GM12878 (cell line): ENCODE data around the gene SLC22A23. TPM values are rescaled to one million over a fixed set of nuclear protein-coding genes. Genes with fewer than 3 reads are reported as not detected.
"Not testable (repeated sequence)": the region's sequence is repeated elsewhere in the genome, so short reads cannot be mapped to it uniquely, and the experiment has no call there.

Experiments used
- ATAC-seq: fragments of 200-7000 bp; cut with Tn5 transposase; 3 replicates; pipeline ENCODE4 v1.9.1; 2020; ENCODE audit warnings: mild to moderate bottlenecking, moderate library complexity
- BruUV-seq: library from RNA; stranded (reverse); fragments of 400-500 nt; replicated peaks from 2 replicates; lab custom pipeline; 2021; lab: Mats Ljungman, UMichigan
- CTCF ChIA-PET: fragments of 300-600 bp; sonication (Branson Sonifier 250); formaldehyde crosslinking; extraction: SDS; loops from one replicate; lab custom pipeline; 2021; ENCODE audit warnings: inconsistent platforms; lab: Yijun Ruan, JAX
- POLR2A ChIA-PET: fragments of 350-600 bp; formaldehyde crosslinking; extraction: SDS; loops from one replicate; lab custom pipeline; 2021; ENCODE audit warnings: inconsistent platforms; lab: Charles Lee
- RAD21 ChIA-PET: fragments of 300-600 bp; sonication (Branson Sonifier 250); formaldehyde crosslinking; loops from one replicate; lab custom pipeline; 2023; ENCODE audit warnings: antibody characterized with exemption; ENCODE audit not compliant: unreplicated experiment; lab: Charles Lee
- SMC1A ChIA-PET: fragments of 300-600 bp; sonication (Branson Sonifier 250); formaldehyde crosslinking; loops from one replicate; lab custom pipeline; 2023; ENCODE audit not compliant: unreplicated experiment, uncharacterized antibody; lab: Charles Lee
- DNase-seq: peaks from one replicate; pipeline ENCODE4 v3.0.0-alpha.2; 2011; ENCODE audit warnings: low read depth, low spot score
- FAIRE-seq: peaks from 3 replicates; lab custom pipeline; 2011; peaks lifted over from hg19 to GRCh38; lab: Jason Lieb, UNC
- H2AFZ ChIP-seq: 2 replicates; pipeline ENCODE4 v1.6.0; 2011; ENCODE audit warnings: low read depth, low read length, control low read depth; ENCODE audit not compliant: control insufficient read depth
- H3K27ac ChIP-seq: 2 replicates; pipeline ENCODE4 v1.5.1; 2011; ENCODE audit warnings: control low read depth; ENCODE audit not compliant: control insufficient read depth, insufficient read depth
- H3K27me3 ChIP-seq, 2 experiments: replicated peaks in 1 of 2; 2 replicates each; pipeline versions ENCODE4 v1.6.0 to v1.6.1; 2011; ENCODE audit warnings: low read length in 1 of 2; ENCODE audit not compliant: control insufficient read depth in 2 of 2, insufficient read depth in 2 of 2
- H3K36me3 ChIP-seq, 2 experiments: 2 replicates each; pipeline ENCODE4 v1.5.1; 2011; ENCODE audit warnings: low read length in 1 of 2; ENCODE audit not compliant: control insufficient read depth in 2 of 2, insufficient read depth in 2 of 2
- H3K4me1 ChIP-seq: 2 replicates; pipeline ENCODE4 v1.6.1; 2011; ENCODE audit warnings: mild to moderate bottlenecking, low read length, moderate library complexity, mixed read lengths; ENCODE audit not compliant: control insufficient read depth, insufficient read depth
- H3K4me2 ChIP-seq: 2 replicates; pipeline ENCODE4 v1.6.0; 2011; ENCODE audit warnings: control low read depth; ENCODE audit not compliant: control insufficient read depth, insufficient read depth
- H3K4me3 ChIP-seq: fragments of 200-600 bp; sonication (generic); 2 replicates; pipeline ENCODE4 v1.5.1; 2016
- H3K79me2 ChIP-seq: 2 replicates; pipeline ENCODE4 v1.6.0; 2011; ENCODE audit warnings: low read length; ENCODE audit not compliant: control insufficient read depth, insufficient read depth
- H3K9ac ChIP-seq: 2 replicates; pipeline ENCODE4 v1.8.0; 2011; ENCODE audit warnings: low read length, control low read depth, mixed read lengths; ENCODE audit not compliant: control insufficient read depth, insufficient read depth
- H3K9me3 ChIP-seq: replicated peaks from 3 replicates; pipeline ENCODE4 v1.5.1; 2011; ENCODE audit warnings: mild to moderate bottlenecking, low read length; ENCODE audit not compliant: control insufficient read depth, insufficient read depth
- H4K20me1 ChIP-seq: 2 replicates; pipeline ENCODE4 v1.6.0; 2011; ENCODE audit not compliant: control insufficient read depth, insufficient read depth
- ASH2L ChIP-seq: fragments of 300-600, 200-600 bp; sonication (generic); IDR thresholded peaks from 2 replicates; pipeline ENCODE4 v1.6.1; 2017; ENCODE audit warnings: low read depth, mild to moderate bottlenecking, borderline replicate concordance
- IRF3 ChIP-seq: fragments of 450-650 bp; IDR thresholded peaks from 2 replicates; pipeline ENCODE4 v1.6.1; 2014; ENCODE audit warnings: mild to moderate bottlenecking
- MAX ChIP-seq: IDR thresholded peaks from 2 replicates; pipeline ENCODE4 v1.6.1; 2012; ENCODE audit warnings: low read depth, low read length, improper control_type of control experiment
- MYB ChIP-seq: fragments of 150-350 bp; IDR thresholded peaks from 2 replicates; pipeline ENCODE4 v1.6.1; 2014; ENCODE audit warnings: mild to moderate bottlenecking, low read depth, low read length, borderline replicate concordance
- RAD21 ChIP-seq: IDR thresholded peaks from 2 replicates; pipeline ENCODE4 v1.6.1; 2011; ENCODE audit warnings: mild to moderate bottlenecking, low read depth, low read length, moderate library complexity; ENCODE audit not compliant: insufficient read depth
- SKIL ChIP-seq: fragments of 450-650 bp; IDR thresholded peaks from 2 replicates; pipeline ENCODE4 v1.6.1; 2017; ENCODE audit warnings: mild to moderate bottlenecking, low read depth, inconsistent platforms; ENCODE audit not compliant: poor library complexity, severe bottlenecking
- SMAD1 ChIP-seq: fragments of 450-650 bp; IDR thresholded peaks from 2 replicates; pipeline ENCODE4 v1.6.1; 2018; ENCODE audit warnings: mild to moderate bottlenecking, low read depth; ENCODE audit not compliant: partially characterized antibody
- WRNIP1 ChIP-seq: IDR thresholded peaks from 2 replicates; pipeline ENCODE4 v1.6.1; 2011; ENCODE audit warnings: low read depth, low read length, improper control_type of control experiment, borderline replicate concordance
- ZBED1 ChIP-seq: IDR thresholded peaks from 2 replicates; pipeline ENCODE4 v1.6.1; 2016; ENCODE audit warnings: borderline replicate concordance
- WGBS: methylation state at CpG from one replicate; pipeline ENCODE4 v1.1.6; 2016; ENCODE audit warnings: low lambda C conversion rate; ENCODE audit not compliant: insufficient replicate concordance, insufficient coverage; ENCODE audit errors: missing lambda C conversion rate; 5-methylcytosine and 5-hydroxymethylcytosine counted together
- in situ Hi-C: fragments of 300-500 bp; cut with MboI; formaldehyde crosslinking; loops from 9 replicates; pipeline ENCODE4 v1.14.3; 2018; ENCODE audit warnings: mixed read lengths
- intact Hi-C: fragments of 100-400 bp; cut with micrococcal nuclease; formaldehyde crosslinking; loops from one replicate; pipeline ENCODE4 v1.14.2; 2022; ENCODE audit not compliant: unreplicated experiment
- polyA plus RNA-seq, 11 experiments: library from polyadenylated mRNA; depleted of rRNA in 4 of 11; unstranded in 6 of 11; stranded (reverse) in 5 of 11; fragments of >200 nt; fragmentation: Nextera tagmentation in 4 of 11; fragmentation: Illumina TruSeq in 1 of 11; extraction: Ambion mirVana in 4 of 11; extraction: Trizol in 1 of 11; gene quantifications; 1 replicate in 1 of 11; 2 replicates in 10 of 11; pipeline versions ENCODE4 v1.2.1 to v1.2.3, GENCODE V29; 2011 to 2016; ENCODE audit warnings: inconsistent platforms in 2 of 11, missing spikeins in 2 of 11, low read depth in 1 of 11
- total RNA-seq, 4 experiments: library from RNA; depleted of rRNA in 3 of 4; stranded (reverse); fragments of >200 nt in 3 of 4; fragmentation: Illumina TruSeq in 1 of 4; extraction: Trizol in 1 of 4; gene quantifications; 2 replicates each; pipeline versions ENCODE4 v1.2.1 to v1.2.3, GENCODE V29; 2013 to 2021

The SLC22A23 gene
- total and polyA plus RNA-seq, 10 of the 15 experiments (the other 5 are each of a cell fraction or from before 2014, with no cell fraction given) = 0.20 to 2.4 (median 0.74) TPM

- TF ChIP-seq RAD21 (no peak), SKIL (no peak)
- TF ChIP-seq, all 136 proteins: peak for 0
Measured at GRCh38 chr6:3244003-3244831, 212.6 kb downstream of the SLC22A23 start (continued).

- H3K9me3 ChIP-seq = no peaks in the 10 kb centered on the region
- CTCF ChIA-PET = interaction anchor here (1.0 kb wide), 1 partner anchor 9 kb away, joined by 5 read pairs; no protein-coding TSS in a partner anchor
- FAIRE-seq (no peak), ATAC-seq (no peak), DNase-seq (no peak)
- SMC1A ChIA-PET = no interaction called here
- H3K79me2 ChIP-seq = no peaks in the 10 kb centered on the region
- intact Hi-C loops = no loop called here
- no peak overlapping the region for H3K4me3 ChIP-seq
- peaks cover 0 to 2% of the 10 kb centered on the region in 2 experiments; a peak in 1 of 4 replicates for H3K27me3 ChIP-seq
- TF ChIP-seq SMAD1 = no peak
- TF ChIP-seq WRNIP1 = no peak
- no peak for TF ChIP-seq MYB
- no peak for TF ChIP-seq MAX
- TF ChIP-seq ASH2L = no peak
- TF ChIP-seq ZBED1 = no peak
- no peak for TF ChIP-seq IRF3
- H3K9ac ChIP-seq = no peak overlapping the region
- no peak overlapping the region for H3K4me2 ChIP-seq
- H2AFZ ChIP-seq = no peak overlapping the region
- peaks cover 5% of the 10 kb centered on the region for H3K4me1 ChIP-seq
- H3K27ac ChIP-seq = no peak overlapping the region
- 62% methylated on average over 4 of the region's 4 CpGs for WGBS
- RAD21 ChIA-PET = no interaction called here
- H4K20me1 ChIP-seq = no peaks in the 10 kb centered on the region
- POLR2A ChIA-PET = no interaction called here
- no peaks in the 10 kb centered on the region for H3K36me3 ChIP-seq
- in situ Hi-C loops = no loop called here
- BruUV-seq = no TSS peak
Measured at GRCh38 chr6:3242768-3243167, 214.1 kb downstream of the SLC22A23 start.

- FAIRE-seq, BruUV-seq, H3K36me3 ChIP-seq, POLR2A ChIA-PET, H3K9me3 ChIP-seq, H3K27me3 ChIP-seq, H2AFZ ChIP-seq, DNase-seq, intact Hi-C loops, SMC1A ChIA-PET, RAD21 ChIA-PET, H3K79me2 ChIP-seq, H4K20me1 ChIP-seq, H3K27ac ChIP-seq, H3K4me3 ChIP-seq, H3K4me2 ChIP-seq, in situ Hi-C loops, H3K9ac ChIP-seq, ATAC-seq: not testable (repeated sequence)
- H3K4me1 ChIP-seq = peaks cover 14% of the 10 kb centered on the region
- CTCF ChIA-PET = interaction anchor here (0.6 kb wide), 1 partner anchor 252 kb away, joined by 3 read pairs; no protein-coding TSS in a partner anchor
- WGBS = 94% methylated on average over 1 of the region's 4 CpGs
Measured at GRCh38 chr6:3241745-3242144, 215.1 kb downstream of the SLC22A23 start.
